ENCODE measurements around the gene SELENOK.

SELENOK gene

GRCh38 chr3:53891497-53892285, at the start of gene SELENOK:
SELENOK (minus strand) TSS chr3:53891859.
- Histone ChIP-seq H4K20me1 (ENCODE audit: insufficient read depth, low read length) (no peaks in the 10 kb centered on the region), H3K9ac (ENCODE audit: low read length) (peak within 1 kb of the TSS; percentile 99), H3K4me3 (ENCODE audit: low read length) (peak within 1 kb of the TSS; percentile 97), H3K27ac (ENCODE audit: low read length) (peak within 1 kb of the TSS; percentile 96), H3K9me3 (replicated peaks; ENCODE audit: insufficient read depth, low read length) (no peaks in the 10 kb centered on the region), H3F3A (ENCODE audit: insufficient read depth, low read length) (peaks cover 23% of the 10 kb centered on the region), H3K79me2 (ENCODE audit: low read length) (peaks cover 44% of the 10 kb centered on the region), H3K27me3 (replicated peaks; ENCODE audit: insufficient read depth, low read length) (no peaks in the 10 kb centered on the region), H3K4me2 (ENCODE audit: low read depth, low read length) (peak within 1 kb of the TSS; percentile 92), H3K4me1 (ENCODE audit: low read length) (peaks cover 31% of the 10 kb centered on the region), H3K36me3 (replicated peaks; ENCODE audit: insufficient read depth, low read length) (peaks cover 3% of the 10 kb centered on the region; the same call in 1 of the 2 replicates), H2AFZ (ENCODE audit: low read length) (peak within 1 kb of the TSS; percentile 70), H3K9me2 (replicated peaks; ENCODE audit: insufficient read depth, low read length) (no peaks in the 10 kb centered on the region)
- TF ChIP-seq, protein P1, sequence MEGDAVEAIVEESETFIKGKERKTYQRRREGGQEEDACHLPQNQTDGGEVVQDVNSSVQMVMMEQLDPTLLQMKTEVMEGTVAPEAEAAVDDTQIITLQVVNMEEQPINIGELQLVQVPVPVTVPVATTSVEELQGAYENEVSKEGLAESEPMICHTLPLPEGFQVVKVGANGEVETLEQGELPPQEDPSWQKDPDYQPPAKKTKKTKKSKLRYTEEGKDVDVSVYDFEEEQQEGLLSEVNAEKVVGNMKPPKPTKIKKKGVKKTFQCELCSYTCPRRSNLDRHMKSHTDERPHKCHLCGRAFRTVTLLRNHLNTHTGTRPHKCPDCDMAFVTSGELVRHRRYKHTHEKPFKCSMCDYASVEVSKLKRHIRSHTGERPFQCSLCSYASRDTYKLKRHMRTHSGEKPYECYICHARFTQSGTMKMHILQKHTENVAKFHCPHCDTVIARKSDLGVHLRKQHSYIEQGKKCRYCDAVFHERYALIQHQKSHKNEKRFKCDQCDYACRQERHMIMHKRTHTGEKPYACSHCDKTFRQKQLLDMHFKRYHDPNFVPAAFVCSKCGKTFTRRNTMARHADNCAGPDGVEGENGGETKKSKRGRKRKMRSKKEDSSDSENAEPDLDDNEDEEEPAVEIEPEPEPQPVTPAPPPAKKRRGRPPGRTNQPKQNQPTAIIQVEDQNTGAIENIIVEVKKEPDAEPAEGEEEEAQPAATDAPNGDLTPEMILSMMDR (IDR thresholded peaks at IDR 0.05; ENCODE audit: low read length) = no peak
- no peak for TF ChIP-seq EZH2 (optimal IDR thresholded peaks at IDR 0.05; ENCODE audit: low read depth, low read length)
- TF ChIP-seq EZH2phosphoT487 (IDR thresholded peaks at IDR 0.05; ENCODE audit: low read length) = no peak
- DNase-seq = peak; percentile 100

GRCh38 chr3:53941184-53941583, 49.5 kb upstream of the SELENOK start:
- H3K27ac ChIP-seq (ENCODE audit: low read length) = no peak overlapping the region
- no peak overlapping the region for H3K4me3 ChIP-seq (ENCODE audit: low read length)
- no peaks in the 10 kb centered on the region for H3K9me2 ChIP-seq (replicated peaks; ENCODE audit: insufficient read depth, low read length)
- no peaks in the 10 kb centered on the region for H3K27me3 ChIP-seq (replicated peaks; ENCODE audit: insufficient read depth, low read length)
- H3F3A ChIP-seq (ENCODE audit: insufficient read depth, low read length) = no peaks in the 10 kb centered on the region
- H3K36me3 ChIP-seq (replicated peaks; ENCODE audit: insufficient read depth, low read length) = no peaks in the 10 kb centered on the region
- H3K79me2 ChIP-seq (ENCODE audit: low read length) = no peaks in the 10 kb centered on the region
- H3K9me3 ChIP-seq (replicated peaks; ENCODE audit: insufficient read depth, low read length) = no peaks in the 10 kb centered on the region
- TF ChIP-seq EZH2phosphoT487 (IDR thresholded peaks at IDR 0.05; ENCODE audit: low read length) (no peak), EZH2 (optimal IDR thresholded peaks at IDR 0.05; ENCODE audit: low read depth, low read length) (no peak)
- TF ChIP-seq, protein P1 (IDR thresholded peaks at IDR 0.05; ENCODE audit: low read length) = no peak
- no peaks in the 10 kb centered on the region for H4K20me1 ChIP-seq (ENCODE audit: insufficient read depth, low read length)
- no peak overlapping the region for H3K4me2 ChIP-seq (ENCODE audit: low read depth, low read length)
- no peaks in the 10 kb centered on the region for H3K4me1 ChIP-seq (ENCODE audit: low read length)
- no peak for DNase-seq
- no peak overlapping the region for H3K9ac ChIP-seq (ENCODE audit: low read length)
- no peak overlapping the region for H2AFZ ChIP-seq (ENCODE audit: low read length)

- Histone ChIP-seq H3K9me3 (replicated peaks; ENCODE audit: insufficient read depth, low read length) (no peaks in the 10 kb centered on the region), H3K4me3 (ENCODE audit: low read length) (no peak overlapping the region), H3K27ac (ENCODE audit: low read length) (no peak overlapping the region), H2AFZ (ENCODE audit: low read length) (no peak overlapping the region), H3K4me1 (ENCODE audit: low read length) (no peaks in the 10 kb centered on the region), H3K27me3 (replicated peaks; ENCODE audit: insufficient read depth, low read length) (no peaks in the 10 kb centered on the region), H3F3A (ENCODE audit: insufficient read depth, low read length) (no peaks in the 10 kb centered on the region), H3K9me2 (replicated peaks; ENCODE audit: insufficient read depth, low read length) (no peaks in the 10 kb centered on the region), H3K4me2 (ENCODE audit: low read depth, low read length) (no peak overlapping the region), H3K9ac (ENCODE audit: low read length) (no peak overlapping the region), H3K79me2 (ENCODE audit: low read length) (no peaks in the 10 kb centered on the region), H3K36me3 (replicated peaks; ENCODE audit: insufficient read depth, low read length) (no peaks in the 10 kb centered on the region), H4K20me1 (ENCODE audit: insufficient read depth, low read length) (no peaks in the 10 kb centered on the region)
- TF ChIP-seq, protein P1 (IDR thresholded peaks at IDR 0.05; ENCODE audit: low read length) = no peak
- no peak for TF ChIP-seq EZH2phosphoT487 (IDR thresholded peaks at IDR 0.05; ENCODE audit: low read length)
- no peak for TF ChIP-seq EZH2 (optimal IDR thresholded peaks at IDR 0.05; ENCODE audit: low read depth, low read length)
- DNase-seq = no peak
These were observed 49.0 kb upstream of the SELENOK start for GRCh38 chr3:53940623-53941022.

All from MM.1S (cell line).